ENCODE results near the gene TNS3. TPM values are rescaled to one million over a fixed set of nuclear protein-coding genes. Genes with fewer than 3 reads are reported as not detected.
A peak's percentile ranks its signal among the peaks of the same experiment; 100 is the strongest.

TNS3 gene
- total and polyA plus RNA-seq, 2 of the 13 experiments (the other 11 are each of a cell fraction or from before 2014, with no cell fraction given): 52.9 to 55.7 TPM

DNA sequence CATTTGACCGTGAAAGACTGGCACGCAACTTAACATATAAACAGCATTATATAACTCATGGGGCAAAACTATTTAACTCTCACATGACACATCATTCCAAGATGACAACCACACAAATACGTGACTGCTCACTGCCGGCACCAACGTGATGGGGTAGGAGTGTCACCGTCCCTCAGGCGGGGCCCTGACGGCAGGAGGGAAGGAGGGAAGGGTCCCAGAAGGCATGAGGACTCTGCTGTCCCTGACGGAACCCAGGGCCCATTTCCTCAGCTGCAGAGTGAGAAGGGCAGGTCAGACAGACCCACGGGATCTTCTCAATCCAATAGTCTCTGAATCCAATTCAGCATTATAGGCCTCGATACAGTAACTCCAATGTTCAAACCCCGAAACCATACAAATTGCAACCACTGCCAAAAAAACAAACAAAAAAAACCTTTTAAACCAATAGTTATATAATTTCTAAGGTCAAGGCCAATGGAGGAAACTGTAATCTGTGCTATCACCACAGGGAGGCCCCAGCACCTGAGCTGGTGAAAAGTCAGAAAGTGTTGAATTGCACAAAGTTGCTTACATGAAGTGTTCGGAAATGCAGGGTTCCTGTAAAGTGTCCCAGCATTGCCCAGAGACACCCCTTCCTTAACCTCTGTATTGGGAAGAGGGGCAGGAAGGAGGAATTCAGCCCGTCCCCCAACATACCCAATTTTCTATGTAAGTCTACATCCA is 137.4 kb downstream of the TNS3 start (continued):
- TF ChIP-seq, protein P1, sequence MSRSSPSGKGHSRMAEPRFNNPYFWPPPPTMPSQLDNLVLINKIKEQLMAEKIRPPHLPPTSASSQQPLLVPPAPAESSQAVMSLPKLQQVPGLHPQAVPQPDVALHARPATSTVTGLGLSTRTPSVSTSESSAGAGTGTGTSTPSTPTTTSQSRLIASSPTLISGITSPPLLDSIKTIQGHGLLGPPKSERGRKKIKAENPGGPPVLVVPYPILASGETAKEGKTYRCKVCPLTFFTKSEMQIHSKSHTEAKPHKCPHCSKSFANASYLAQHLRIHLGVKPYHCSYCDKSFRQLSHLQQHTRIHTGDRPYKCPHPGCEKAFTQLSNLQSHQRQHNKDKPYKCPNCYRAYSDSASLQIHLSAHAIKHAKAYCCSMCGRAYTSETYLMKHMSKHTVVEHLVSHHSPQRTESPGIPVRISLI (CRISPR knock-in tag; IDR thresholded peaks at IDR 0.05; ENCODE audit: borderline replicate concordance): peak; percentile 45; the same call in 1 of the 2 replicates
- TF ChIP-seq MED13 (CRISPR knock-in tag; IDR thresholded peaks at IDR 0.05): no peak
- TF ChIP-seq NR2F6 (IDR thresholded peaks at IDR 0.05): peak; percentile 93
- peak; percentile 91 for TF ChIP-seq NR2F6 (CRISPR knock-in tag; IDR thresholded peaks at IDR 0.05)
- TF ChIP-seq PHB2 (IDR thresholded peaks at IDR 0.05; ENCODE audit: partially characterized antibody): no peak
- TF ChIP-seq NR2F2 (IDR thresholded peaks at IDR 0.05; ENCODE audit: borderline replicate concordance, low read depth): 0 out of 2 replicates have a peak, but pooled peaks have one; percentile 45
- no peak for TF ChIP-seq MTF2 (CRISPR knock-in tag; IDR thresholded peaks at IDR 0.05; ENCODE audit: borderline replicate concordance)
- 0 out of 3 replicates have a peak, but pooled peaks have one; percentile 18 for TF ChIP-seq MXI1 (IDR thresholded peaks at IDR 0.05; ENCODE audit: borderline replicate concordance, low read depth, low read length)
- no peak for TF ChIP-seq MZF1 (CRISPR knock-in tag; IDR thresholded peaks at IDR 0.05; ENCODE audit: borderline replicate concordance)
- peak; percentile 72 for TF ChIP-seq STAG1 (CRISPR knock-in tag; IDR thresholded peaks at IDR 0.05)
- TF ChIP-seq, protein P2, sequence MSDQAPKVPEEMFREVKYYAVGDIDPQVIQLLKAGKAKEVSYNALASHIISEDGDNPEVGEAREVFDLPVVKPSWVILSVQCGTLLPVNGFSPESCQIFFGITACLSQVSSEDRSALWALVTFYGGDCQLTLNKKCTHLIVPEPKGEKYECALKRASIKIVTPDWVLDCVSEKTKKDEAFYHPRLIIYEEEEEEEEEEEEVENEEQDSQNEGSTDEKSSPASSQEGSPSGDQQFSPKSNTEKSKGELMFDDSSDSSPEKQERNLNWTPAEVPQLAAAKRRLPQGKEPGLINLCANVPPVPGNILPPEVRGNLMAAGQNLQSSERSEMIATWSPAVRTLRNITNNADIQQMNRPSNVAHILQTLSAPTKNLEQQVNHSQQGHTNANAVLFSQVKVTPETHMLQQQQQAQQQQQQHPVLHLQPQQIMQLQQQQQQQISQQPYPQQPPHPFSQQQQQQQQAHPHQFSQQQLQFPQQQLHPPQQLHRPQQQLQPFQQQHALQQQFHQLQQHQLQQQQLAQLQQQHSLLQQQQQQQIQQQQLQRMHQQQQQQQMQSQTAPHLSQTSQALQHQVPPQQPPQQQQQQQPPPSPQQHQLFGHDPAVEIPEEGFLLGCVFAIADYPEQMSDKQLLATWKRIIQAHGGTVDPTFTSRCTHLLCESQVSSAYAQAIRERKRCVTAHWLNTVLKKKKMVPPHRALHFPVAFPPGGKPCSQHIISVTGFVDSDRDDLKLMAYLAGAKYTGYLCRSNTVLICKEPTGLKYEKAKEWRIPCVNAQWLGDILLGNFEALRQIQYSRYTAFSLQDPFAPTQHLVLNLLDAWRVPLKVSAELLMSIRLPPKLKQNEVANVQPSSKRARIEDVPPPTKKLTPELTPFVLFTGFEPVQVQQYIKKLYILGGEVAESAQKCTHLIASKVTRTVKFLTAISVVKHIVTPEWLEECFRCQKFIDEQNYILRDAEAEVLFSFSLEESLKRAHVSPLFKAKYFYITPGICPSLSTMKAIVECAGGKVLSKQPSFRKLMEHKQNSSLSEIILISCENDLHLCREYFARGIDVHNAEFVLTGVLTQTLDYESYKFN (CRISPR knock-in tag; conservative IDR thresholded peaks at IDR 0.05): 0 out of 2 replicates have a peak, but pooled peaks have one; percentile 22
- peak; percentile 56; the same call in 1 of the 2 replicates for TF ChIP-seq RAD21 (CRISPR knock-in tag; IDR thresholded peaks at IDR 0.05)
- TF ChIP-seq GATAD2A (CRISPR knock-in tag; IDR thresholded peaks at IDR 0.05): no peak
- no peak for TF ChIP-seq ZNF557 (CRISPR knock-in tag; IDR thresholded peaks at IDR 0.05)
- peak; percentile 28; the same call in 1 of the 2 replicates for TF ChIP-seq SALL1 (CRISPR knock-in tag; IDR thresholded peaks at IDR 0.05)
- TF ChIP-seq, protein P3, sequence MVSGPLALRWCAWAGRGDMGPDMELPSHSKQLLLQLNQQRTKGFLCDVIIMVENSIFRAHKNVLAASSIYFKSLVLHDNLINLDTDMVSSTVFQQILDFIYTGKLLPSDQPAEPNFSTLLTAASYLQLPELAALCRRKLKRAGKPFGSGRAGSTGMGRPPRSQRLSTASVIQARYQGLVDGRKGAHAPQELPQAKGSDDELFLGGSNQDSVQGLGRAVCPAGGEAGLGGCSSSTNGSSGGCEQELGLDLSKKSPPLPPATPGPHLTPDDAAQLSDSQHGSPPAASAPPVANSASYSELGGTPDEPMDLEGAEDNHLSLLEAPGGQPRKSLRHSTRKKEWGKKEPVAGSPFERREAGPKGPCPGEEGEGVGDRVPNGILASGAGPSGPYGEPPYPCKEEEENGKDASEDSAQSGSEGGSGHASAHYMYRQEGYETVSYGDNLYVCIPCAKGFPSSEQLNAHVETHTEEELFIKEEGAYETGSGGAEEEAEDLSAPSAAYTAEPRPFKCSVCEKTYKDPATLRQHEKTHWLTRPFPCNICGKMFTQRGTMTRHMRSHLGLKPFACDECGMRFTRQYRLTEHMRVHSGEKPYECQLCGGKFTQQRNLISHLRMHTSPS (CRISPR knock-in tag; IDR thresholded peaks at IDR 0.05; ENCODE audit: low read depth): no peak
- TF ChIP-seq DMAP1 (CRISPR knock-in tag; IDR thresholded peaks at IDR 0.05): no peak
- no peak for TF ChIP-seq ZNF776 (CRISPR knock-in tag; IDR thresholded peaks at IDR 0.05)
- TF ChIP-seq, protein P4, sequence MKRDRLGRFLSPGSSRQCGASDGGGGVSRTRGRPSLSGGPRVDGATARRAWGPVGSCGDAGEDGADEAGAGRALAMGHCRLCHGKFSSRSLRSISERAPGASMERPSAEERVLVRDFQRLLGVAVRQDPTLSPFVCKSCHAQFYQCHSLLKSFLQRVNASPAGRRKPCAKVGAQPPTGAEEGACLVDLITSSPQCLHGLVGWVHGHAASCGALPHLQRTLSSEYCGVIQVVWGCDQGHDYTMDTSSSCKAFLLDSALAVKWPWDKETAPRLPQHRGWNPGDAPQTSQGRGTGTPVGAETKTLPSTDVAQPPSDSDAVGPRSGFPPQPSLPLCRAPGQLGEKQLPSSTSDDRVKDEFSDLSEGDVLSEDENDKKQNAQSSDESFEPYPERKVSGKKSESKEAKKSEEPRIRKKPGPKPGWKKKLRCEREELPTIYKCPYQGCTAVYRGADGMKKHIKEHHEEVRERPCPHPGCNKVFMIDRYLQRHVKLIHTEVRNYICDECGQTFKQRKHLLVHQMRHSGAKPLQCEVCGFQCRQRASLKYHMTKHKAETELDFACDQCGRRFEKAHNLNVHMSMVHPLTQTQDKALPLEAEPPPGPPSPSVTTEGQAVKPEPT (CRISPR knock-in tag; IDR thresholded peaks at IDR 0.05; ENCODE audit: low read depth): no peak
- peak; percentile 37; the same call in 1 of the 2 replicates for TF ChIP-seq MAFF (IDR thresholded peaks at IDR 0.05; ENCODE audit: low read depth, low read length)

Measured in HepG2 (cell line).